ELF-1 (cell line): ENCODE data around the gene KIF11.

Experiments used
- DNase-seq: peaks from one replicate; pipeline ENCODE4 v3.0.0-alpha.2; 2016; ENCODE audit warnings: low read depth, low spot score

Gene KIF11

DNA sequence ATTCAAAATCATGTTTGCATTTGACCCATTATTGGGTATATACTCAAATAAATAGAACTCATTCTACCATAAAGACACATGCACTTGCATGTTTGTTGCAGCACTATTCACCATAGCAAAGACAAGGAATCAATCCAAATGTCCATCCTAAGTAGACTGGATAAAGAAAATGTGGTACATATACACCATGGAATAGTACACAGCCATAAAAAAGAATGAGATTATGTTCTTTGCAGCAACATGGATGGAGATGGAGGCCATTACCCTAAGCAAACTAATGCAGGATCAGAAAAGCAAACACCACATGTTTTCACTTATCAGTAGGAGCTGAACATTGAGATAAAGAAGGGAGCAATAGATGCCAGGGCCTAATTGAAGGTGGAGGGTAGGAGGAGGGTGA lies 84.8 kb downstream of the KIF11 start:
- DNase-seq, result no peak

GRCh38 chr10:92678206-92678605 lies 85.3 kb downstream of the KIF11 start:
- no peak for DNase-seq

DNA sequence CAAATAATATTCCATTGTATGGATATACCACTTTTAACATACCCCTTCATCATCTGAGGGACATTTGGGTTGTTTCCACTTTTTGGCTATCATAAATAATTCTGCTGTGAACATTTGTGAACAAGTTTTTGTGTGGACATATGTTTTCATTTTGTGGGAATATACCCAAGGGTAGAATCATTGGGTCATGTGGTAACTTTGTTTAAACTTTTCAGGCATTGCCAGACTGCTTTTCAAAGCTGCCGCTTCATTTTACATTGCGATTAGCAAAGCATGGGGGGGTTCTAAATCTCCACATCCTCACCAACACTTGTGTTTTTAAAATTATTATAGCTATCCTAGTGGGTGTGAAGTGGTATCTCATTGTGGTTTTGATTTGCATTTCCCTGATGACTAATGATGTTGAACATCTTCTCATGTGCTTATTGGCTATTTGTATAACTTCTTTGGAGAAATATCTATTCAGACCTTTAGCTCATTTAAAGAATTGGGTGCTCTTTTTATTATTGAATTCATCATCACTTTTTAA lies 88.4 kb downstream of the KIF11 start:
- no peak for DNase-seq

DNA sequence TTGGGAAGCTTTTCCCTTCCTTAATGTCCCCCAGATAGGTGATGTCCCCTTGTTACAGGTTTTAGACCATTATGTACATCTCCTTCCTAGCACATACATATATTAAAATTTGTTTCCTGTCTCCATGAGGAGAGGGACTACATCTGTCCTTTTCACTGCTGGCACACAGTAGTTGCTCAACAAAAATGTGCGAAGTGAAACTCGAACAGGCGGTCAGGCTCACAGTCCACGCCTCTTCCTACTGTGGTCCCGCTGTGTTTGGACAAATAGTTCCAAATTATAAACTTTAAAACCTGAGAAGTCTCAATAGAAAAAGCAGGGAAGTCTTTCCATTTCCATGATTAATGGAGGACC lies 95.6 kb downstream of the KIF11 start:
- no peak for DNase-seq

DNA sequence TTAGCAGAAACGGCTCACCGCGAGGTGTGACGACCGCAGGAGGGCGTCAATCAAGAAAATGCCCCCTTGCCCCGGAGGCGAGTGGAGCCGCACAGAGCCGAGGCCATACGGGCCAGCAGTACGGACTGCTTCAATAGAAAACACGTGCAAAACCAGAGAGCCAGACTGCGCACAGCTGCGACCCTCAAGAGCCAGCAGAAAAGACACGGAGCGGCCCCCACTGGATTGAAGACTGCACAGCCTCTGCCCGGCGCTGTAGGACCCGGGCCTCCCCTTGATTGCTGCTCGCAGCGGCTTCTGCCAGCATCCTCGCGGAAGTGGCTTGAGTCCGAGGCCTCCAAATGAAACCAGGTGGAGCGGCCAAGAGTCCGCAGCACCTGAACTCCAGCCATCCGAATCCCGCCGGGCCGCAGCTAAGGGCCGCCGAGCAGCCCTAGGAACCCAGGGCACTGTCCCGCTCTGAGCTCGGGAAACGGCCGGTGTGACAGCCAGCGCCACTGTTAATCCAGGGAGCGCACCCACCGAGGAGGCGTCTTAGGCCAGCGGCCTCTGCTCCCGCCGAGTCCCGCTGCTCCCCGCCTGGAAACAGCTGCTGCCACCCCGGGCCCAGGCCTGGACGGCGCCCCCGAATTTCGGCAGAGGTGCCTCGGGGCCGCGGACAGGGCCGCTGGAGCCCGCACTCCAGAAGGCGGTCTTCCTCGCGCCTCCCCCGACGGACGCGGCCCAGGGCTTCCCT lies 96.2 kb downstream of the KIF11 start:
- DNase-seq, result peak; percentile 75

DNA sequence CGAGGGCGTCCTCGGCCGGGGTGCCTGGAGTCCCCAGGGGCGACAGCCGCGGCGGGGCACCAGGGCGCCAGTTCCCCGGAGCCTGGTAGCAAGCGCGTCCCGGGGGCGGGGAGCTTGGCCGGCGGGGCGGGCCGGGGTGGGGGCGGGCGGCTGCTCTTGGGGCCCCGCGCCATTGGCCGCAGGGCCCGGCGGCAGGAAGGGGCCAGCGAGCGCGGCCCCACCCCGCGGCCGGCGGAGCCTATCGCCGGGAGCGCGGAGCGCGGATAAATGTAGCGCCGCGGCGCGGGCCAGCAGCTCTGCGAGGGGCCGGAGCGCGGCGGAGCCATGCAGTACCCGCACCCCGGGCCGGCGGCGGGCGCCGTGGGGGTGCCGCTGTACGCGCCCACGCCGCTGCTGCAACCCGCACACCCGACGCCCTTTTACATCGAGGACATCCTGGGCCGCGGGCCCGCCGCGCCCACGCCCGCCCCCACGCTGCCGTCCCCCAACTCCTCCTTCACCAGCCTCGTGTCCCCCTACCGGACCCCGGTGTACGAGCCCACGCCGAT lies 96.8 kb downstream of the KIF11 start, which contains the start of gene HHEX:
Gene HHEX, plus strand, starts transcription at position 293 of the 548 bp plus-strand sequence. Its CDS starts 32 bp downstream, at position 325.
- DNase-seq, result no peak

DNA sequence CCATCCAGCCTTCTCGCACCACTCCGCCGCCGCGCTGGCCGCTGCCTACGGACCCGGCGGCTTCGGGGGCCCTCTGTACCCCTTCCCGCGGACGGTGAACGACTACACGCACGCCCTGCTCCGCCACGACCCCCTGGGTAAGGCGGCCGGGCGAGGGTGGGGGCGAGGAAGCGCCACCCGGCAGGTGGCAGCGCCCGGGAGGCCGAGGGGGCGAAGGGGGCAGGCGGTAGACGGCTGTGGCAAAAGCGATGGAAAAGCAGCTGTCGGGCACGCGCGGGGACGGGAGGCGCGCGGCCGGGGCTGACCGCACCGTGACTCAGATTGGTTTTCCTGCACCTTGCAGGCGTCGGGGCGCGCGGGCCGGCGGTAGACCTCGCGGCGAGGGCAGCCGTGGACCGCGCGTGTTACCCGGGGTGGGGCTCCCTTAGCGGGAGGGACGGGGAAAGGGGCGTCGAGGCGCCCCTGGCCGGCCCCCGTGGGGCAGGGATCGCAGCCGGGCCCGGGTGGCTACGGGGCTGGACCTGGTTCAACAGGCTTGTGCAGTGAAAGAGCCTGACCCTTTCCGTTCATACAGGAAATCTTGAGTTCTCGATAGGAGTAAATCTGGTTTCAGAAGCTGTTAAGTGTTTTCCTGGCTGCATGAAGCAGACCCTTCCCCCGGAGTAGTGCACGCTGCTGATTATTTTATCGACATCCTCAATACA lies 97.4 kb downstream of the KIF11 start:
- peak; percentile 61 for DNase-seq

- peak; percentile 49 for DNase-seq
Observed at GRCh38 chr10:92690915-92691590, 98.1 kb downstream of the KIF11 start.

DNA sequence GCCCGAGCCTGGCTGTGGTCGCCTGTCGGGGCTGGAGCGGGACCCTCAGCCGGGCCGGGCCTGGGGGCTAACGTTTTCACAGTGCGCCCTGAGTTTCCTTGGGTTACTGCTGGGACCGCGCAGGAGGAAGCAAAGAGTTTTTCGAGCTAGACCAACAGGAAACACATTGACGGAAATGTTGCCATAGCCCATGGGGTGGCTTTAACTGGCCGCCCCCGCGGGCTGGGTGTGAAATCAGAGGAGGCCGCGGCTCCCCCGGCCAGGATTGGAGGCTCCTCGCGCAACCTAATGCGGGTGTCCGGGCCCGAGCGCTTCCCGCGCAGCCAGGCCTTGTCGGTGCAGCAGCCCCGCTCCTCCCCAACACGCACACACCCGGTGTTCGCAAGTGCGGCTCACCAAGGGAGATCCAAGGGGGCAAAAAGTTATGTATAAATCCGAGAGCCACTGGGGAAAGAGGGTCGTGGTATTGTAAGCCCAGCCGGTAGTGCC lies 98.7 kb downstream of the KIF11 start:
- peak; percentile 60 for DNase-seq

DNA sequence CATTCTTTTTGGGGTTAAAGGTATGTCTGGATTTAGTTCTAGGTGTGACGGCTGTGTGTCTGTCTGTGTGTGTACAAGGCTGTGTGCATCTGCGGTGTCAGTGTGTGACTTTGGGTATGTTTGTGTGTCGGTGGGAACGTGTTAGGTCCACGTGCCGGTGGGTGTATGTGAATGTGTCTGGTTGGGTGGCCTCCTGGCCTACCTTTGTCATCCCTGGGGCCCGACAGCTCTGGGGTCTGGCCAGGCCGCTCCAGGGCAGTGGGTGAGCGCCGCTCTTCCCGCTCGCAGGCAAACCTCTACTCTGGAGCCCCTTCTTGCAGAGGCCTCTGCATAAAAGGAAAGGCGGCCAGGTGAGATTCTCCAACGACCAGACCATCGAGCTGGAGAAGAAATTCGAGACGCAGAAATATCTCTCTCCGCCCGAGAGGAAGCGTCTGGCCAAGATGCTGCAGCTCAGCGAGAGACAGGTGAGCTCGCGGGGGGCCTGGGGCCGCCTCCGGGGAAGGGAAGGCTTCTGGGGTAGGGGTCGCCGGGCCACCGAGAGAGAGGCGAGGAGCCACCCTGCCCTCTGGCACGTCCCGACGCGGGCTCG lies 99.2 kb downstream of the KIF11 start:
- DNase-seq, result peak; percentile 66

GRCh38 chr10:92692697-92693533 lies 100.0 kb downstream of the KIF11 start:
- DNase-seq, result no peak

DNA sequence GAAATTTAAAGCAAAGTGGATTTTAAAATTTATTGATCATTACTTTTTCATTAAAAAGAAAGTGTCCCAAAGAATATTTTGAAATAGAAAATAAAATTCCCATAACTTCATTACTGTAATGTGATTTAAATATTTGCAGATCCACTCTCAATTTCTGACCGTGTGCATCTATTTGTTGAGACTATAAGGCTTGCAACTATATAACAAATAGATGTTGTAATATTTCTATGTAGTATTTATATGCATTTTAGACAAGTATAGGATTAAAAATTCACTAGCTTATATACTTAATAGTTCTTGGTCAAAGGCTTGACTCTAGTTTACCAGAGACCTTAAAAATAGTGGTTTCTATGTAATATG lies 100.6 kb downstream of the KIF11 start:
- DNase-seq, result no peak

DNA sequence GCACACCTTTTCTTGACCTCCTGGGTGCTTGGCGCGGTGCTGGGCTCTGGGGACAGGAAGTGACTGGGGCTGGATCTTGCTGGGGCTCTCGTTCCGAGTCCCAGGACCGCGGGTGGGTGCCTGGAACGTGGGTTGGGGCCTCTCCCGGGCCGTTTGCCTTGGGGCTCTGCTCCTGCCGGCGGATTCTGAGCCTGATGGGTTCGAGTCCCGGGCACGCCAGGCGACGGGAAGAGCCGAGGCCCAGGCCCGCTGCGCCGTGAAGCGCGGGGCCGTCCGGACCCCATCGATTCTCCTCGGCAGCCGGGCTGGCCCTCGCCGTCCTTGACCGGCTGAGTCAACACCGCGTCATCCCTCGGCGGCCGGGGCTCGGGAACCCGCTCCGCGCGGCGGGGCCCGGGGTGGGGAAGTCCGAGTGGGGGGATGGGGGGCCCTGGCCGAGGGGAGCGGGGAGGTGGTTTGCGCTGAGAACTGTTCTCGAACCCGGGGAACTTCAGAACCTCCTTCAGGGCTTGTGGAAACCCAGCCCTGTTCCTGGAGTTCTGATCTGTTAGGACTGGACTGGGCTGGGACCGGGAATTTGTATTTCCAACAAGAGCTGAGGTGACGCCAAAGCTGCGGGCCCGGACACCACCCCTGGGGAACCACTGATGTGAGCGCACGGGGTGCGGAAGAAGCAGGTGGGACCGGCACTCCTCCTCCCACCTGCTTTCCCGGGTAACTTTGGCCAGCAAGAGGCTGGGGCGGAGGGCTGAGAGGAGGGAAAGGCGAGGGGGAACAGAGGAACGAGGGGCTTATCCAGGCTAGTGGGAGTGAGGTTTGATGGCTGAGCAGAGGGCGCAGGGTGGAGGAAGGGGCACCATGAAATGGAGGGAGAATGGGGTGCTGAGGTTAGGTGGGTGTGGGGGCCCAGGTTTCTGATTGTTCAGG lies 103.0 kb downstream of the KIF11 start:
- DNase-seq, result peak; percentile 31

DNA sequence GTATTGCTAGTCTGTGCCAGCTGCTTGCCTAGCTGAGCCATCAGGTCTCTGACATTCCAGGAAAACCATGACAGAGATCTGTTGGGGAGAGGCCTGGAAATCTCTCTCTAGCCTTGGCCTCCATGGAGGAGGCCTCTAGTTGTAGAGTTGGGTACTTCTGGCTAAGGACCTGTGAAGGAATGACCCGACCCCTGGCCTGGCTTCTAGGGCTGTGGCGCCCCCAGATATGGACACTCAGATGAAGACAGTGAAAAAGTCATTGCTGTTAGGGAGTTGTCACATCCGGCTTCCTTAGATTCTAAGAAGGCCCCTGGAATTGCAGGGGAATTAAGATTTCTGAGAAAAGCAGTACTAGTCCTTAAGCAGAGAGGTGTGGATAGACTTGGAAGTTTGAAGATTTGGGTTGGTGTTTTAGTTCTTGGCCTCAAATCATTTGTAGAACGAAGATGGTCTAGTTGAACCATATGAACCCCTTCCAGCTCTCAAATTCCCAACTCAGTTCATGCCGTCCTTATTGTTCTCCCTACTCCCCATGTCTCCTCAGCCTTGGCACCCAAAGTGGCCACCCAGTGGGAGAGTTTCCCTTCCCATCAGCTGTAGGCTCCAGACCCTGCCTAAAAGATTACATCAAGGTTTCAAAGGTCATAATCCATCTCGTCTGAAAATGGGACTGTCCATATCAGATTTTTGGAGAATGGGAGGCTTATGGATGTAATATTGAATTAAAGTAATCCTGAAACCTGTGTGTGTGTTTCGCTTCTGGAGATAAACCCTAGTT lies 103.9 kb downstream of the KIF11 start:
- DNase-seq, result peak; percentile 11

- DNase-seq, result no peak
Observed at GRCh38 chr10:92697663-92698511, 105.0 kb downstream of the KIF11 start.

GRCh38 chr10:92699193-92699517 lies 106.2 kb downstream of the KIF11 start:
- DNase-seq, result no peak

GRCh38 chr10:92699518-92700381 lies 106.8 kb downstream of the KIF11 start:
- peak; percentile 51 for DNase-seq
